Measurements from ENCODE around the gene FNDC3A.
A peak's percentile ranks its signal among the peaks of the same experiment; 100 is the strongest.
"Not testable (repeated sequence)": the region's sequence is repeated elsewhere in the genome, so short reads cannot be mapped to it uniquely, and the experiment has no call there.

The FNDC3A gene

DNA sequence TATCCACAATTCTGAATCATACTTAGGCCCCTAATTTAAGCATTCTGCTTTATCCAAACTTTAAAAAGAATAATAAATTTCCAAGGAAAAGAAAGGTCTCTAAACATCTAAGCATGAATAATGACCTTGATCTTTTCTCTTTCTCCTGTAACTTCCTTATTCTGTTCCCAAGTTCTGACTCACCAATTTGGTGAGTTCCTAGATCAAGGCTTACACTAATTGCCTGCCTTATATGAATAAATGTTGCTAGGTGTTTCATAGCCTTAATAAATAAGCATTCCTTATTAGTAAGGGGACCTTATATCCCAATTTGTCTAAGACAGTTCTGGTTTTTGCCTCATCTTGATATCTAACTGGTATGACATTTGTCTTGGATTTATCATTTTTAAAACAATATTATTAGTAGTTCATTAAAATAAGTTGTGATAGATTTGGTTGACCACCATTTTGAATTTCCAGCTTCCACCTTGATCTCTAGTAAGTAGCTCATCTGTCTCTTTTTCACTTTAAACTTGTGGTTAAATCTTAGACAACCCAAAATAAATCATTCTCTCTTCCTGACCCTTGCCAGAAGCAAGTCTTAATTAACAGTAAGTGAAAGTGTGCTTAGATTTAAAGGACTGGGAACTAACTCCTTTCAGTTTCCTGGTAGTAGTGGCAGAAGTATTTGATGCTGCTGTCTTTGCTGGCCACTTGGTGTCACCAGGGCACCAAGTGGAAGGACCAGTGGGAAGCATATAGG, 123.2 kb downstream of the FNDC3A start:
- DNase-seq: no peak

DNA sequence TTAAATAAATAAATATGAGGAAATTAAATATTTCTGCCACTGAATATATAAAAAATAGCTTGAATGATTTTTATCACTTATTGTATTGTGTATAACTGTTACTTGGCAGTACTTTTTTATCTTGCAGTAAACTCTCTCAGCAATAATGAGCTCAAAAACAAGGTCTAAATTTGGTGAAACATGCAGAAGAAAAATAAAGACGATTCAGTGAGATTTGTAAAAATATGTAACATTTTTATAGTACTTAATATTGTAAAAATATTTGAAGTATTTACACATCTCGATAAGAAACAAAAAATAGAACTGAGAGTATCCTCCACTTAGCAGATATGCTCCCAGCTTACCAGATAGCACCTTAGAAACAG, 123.8 kb downstream of the FNDC3A start:
- DNase-seq: no peak

DNA sequence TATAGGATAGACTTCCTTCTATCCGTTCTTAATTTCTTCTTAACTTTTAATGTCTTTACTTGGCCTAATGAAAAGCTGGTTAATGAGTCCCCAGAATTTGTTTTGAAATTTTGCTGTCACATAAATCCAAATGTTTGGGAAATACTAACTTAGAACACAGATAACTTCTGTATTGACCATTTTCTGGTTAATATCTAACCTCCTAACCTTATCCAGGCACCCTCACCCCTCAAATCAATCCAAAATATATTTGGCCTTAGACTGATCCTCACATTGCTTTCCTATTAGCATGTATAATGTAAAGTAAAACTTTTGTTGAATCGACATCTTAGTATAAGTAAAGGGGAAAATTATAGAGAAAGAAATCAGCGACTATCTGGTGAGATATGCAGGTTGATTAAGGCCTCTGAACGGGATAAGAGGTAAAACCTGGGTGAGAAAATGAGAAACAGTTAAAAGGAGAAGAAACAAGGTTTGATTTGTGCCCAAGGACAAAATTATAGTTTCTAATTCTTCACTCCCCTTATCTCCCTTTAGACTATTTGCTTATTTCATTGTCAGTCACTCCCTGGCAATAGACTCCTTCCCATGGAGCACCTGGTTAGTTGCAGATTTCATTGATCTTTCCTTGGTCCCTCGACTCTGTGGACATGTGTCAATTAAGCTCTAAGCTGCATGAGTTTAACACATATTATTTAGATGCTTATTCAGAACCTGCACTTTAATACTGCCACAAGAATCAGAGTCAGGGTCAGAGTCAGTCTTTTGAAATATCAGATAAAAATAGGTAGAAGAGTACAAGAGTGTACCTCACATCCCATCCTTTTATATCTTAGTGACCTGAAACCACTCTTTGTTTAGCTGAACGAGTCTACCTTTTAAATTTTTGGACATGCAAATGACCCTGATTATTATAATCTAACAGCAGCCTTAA, 125.2 kb downstream of the FNDC3A start:
- DNase-seq: no peak

GRCh38 chr13:49108196-49108595, 132.5 kb downstream of the FNDC3A start:
- no peak for DNase-seq

DNA sequence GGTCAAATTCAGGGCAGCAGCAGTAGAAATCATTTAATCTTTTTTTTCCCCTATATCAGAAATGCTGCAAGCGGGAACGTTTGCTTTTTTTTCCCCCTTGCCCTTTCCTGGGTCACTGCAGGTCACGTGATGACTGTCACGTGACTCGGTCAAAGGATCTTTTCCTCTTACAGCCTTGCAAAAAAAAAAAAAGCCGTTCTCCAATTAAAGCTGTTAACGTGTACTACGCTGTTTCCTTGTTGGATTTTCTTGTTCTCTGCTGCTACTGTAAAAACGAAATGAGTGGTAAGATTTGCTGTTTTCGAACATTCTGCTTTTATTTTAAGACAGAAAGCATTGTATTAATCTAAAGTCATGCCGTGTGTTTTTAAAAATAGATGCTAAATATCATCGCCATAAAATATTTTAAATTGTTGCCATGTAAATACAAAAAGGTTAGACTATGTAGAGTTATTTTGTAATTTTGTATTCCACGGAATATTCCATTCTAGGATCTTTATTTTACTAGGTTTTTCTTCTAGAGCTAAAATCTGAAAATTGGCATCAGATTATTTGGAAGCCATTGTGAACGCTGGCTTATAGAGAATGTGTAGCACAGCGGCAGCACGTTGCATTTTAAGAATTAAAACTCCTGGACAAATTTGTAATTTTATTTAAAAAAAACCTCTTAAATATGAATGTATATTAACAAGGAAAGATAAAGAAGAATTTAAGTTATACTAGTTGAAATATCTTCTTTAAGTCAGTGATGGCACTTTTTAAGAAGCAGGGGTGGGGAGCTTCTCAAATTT, 134.6 kb downstream of the FNDC3A start:
- peak; percentile 75 for DNase-seq

GRCh38 chr13:49110913-49111170, 135.1 kb downstream of the FNDC3A start:
- no peak for DNase-seq

GRCh38 chr13:49112782-49113525, 137.2 kb downstream of the FNDC3A start:
- DNase-seq: no peak

- no peak for DNase-seq
These were observed 138.0 kb downstream of the FNDC3A start for GRCh38 chr13:49113526-49114286.

DNA sequence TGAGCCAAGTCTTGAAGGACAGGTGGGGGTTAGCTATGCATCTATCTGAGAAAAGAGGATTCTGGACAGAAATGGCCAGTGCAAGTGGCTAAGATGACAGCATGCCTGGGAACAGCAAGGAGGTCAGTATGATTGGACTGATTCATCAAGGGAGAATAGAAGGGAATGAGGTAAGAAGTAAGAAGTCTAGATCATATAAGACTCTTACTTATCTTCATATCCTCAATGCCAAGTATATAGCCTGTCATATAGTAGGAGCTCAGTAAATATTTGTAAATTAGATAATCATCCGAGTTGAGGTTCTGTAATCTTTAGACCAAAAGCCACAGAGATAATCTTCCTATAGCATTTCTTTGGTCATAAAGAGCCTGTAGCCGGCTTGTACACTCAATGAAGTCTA, 141.2 kb downstream of the FNDC3A start:
- DNase-seq: no peak

- not testable (repeated sequence) for DNase-seq
These were observed 142.7 kb downstream of the FNDC3A start for GRCh38 chr13:49118455-49118854.

GRCh38 chr13:49124693-49125304, 149.1 kb downstream of the FNDC3A start:
- no peak for DNase-seq

GRCh38 chr13:49125964-49126524, 150.3 kb downstream of the FNDC3A start:
- no peak for DNase-seq

DNA sequence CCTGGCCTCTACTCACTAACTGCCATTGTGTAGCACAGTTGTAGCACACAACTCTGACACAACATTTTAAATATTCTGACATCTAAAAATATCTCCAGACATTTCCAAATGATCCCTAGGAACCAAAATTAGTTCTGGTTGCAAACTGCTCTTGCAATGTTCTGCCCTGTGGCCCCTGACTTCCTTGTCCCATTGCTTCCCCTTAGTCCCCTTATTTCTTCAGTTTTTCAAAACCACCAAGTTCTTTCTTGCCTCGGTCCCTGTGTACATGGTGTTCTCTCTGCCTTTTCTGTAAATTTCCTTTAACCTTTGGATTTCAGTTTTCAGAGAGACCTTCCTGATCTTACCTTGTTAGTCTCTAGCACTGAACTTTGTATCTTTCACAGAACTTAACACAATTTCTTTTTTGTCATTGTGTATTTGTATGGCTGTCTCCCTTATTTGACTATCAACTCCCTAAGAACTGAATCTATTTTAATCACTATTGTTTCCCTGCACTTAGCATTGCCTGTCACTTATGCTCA, 156.8 kb downstream of the FNDC3A start:
- peak; percentile 0 for DNase-seq

DNA sequence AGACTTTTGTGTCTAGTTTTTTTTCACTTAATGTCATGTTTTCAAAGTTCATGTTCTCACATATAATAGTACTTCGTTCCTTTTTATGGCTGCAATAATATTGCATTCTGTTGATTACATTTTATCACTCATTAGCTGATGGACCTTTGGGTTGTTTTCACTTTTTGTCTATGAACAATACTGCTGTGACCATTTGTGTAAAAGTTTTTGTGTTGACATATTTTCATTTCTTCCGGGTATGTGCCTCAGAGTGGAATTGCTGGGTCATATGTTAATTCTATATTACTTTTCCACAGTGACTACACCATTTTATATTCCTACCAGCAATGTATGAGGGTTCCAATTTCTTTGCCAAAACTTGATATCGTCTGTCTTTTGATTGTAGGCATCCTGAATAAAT, 158.6 kb downstream of the FNDC3A start:
- DNase-seq: no peak

- DNase-seq: not testable (repeated sequence)
These were observed 161.5 kb downstream of the FNDC3A start for GRCh38 chr13:49137138-49137643.

- no peak for DNase-seq
These were observed 165.3 kb downstream of the FNDC3A start for GRCh38 chr13:49140910-49141611.

DNA sequence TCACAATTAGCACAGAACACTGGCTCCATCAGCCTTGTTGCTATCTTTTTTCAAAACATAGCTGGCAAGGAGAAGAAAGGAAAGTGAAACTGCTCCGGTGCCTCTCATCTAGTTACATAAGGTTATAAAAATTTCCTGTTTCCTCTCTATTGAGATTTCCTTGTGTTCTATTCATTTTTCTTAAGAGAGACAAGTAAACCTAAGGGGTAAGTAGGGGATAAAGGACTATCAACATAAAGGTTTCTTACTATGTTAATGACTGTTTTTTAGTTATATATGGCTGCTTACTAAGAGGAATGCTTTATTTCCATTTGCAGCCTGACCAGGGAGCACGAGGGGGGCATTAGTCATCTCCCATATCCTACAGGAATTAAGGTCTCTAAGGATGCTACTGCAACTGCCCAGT, 171.2 kb downstream of the FNDC3A start:
- no peak for DNase-seq

DNA sequence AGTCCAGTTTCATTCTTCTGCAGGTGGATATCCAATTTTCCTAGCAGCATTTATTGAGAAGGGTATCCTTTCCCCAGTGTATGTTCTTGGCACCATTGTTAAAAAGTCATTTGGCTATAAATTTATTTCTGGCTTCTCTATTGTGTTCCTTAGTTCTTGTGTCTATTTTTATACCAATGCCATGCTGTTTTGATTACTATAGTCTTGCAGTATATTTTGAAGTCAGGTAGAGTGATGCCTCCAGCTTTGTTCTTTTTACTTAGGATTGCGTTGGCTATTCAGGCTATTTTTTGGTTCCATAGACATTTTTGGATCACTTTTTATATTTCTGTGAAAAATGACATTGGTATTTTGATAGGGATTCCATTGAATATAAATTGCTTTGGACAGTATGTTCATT, 172.7 kb downstream of the FNDC3A start:
- DNase-seq: no peak

- not testable (repeated sequence) for DNase-seq
These were observed 182.4 kb downstream of the FNDC3A start for GRCh38 chr13:49157955-49158584.

GRCh38 chr13:49163162-49163561, 187.4 kb downstream of the FNDC3A start:
- DNase-seq: not testable (repeated sequence)
